Measurements from ENCODE around the gene MLC1.

GRCh38 chr22:50101870-50102565, 16.8 kb upstream of the MLC1 start:
- no peak for TF ChIP-seq CBFB (IDR thresholded peaks at IDR 0.05; ENCODE audit: low read depth)
- TF ChIP-seq, protein P1, sequence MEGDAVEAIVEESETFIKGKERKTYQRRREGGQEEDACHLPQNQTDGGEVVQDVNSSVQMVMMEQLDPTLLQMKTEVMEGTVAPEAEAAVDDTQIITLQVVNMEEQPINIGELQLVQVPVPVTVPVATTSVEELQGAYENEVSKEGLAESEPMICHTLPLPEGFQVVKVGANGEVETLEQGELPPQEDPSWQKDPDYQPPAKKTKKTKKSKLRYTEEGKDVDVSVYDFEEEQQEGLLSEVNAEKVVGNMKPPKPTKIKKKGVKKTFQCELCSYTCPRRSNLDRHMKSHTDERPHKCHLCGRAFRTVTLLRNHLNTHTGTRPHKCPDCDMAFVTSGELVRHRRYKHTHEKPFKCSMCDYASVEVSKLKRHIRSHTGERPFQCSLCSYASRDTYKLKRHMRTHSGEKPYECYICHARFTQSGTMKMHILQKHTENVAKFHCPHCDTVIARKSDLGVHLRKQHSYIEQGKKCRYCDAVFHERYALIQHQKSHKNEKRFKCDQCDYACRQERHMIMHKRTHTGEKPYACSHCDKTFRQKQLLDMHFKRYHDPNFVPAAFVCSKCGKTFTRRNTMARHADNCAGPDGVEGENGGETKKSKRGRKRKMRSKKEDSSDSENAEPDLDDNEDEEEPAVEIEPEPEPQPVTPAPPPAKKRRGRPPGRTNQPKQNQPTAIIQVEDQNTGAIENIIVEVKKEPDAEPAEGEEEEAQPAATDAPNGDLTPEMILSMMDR (IDR thresholded peaks at IDR 0.05 in 2 of 3, conservative IDR thresholded peaks at IDR 0.05 in 1 of 3; ENCODE audit: control insufficient read depth in 2 of 3, extremely low read depth in 1 of 3, insufficient read depth in 1 of 3, low read depth in 3 of 3, low read length in 3 of 3), result no peak
- no peak for TF ChIP-seq EP300 (IDR thresholded peaks at IDR 0.05; ENCODE audit: borderline replicate concordance in 1 of 2, control insufficient read depth in 1 of 2, low read depth in 2 of 2, low read length in 2 of 2)
- no peak for TF ChIP-seq BCL11A (IDR thresholded peaks at IDR 0.05; ENCODE audit: low read depth, low read length)
- TF ChIP-seq MTA2 (IDR thresholded peaks at IDR 0.05; ENCODE audit: low read depth), result no peak
- TF ChIP-seq NFIC (IDR thresholded peaks at IDR 0.05; ENCODE audit: low read depth, low read length), result no peak
- TF ChIP-seq SP1 (IDR thresholded peaks at IDR 0.05; ENCODE audit: low read depth, low read length), result no peak
- TF ChIP-seq NRF1 (conservative IDR thresholded peaks at IDR 0.05; ENCODE audit: low read depth, low read length), result no peak
- no peak for TF ChIP-seq ATF7 (IDR thresholded peaks at IDR 0.05; ENCODE audit: low read depth)
- TF ChIP-seq POU2F2 (IDR thresholded peaks at IDR 0.05; ENCODE audit: borderline replicate concordance, low read depth, low read length), result no peak
- no peak for TF ChIP-seq ZNF24 (IDR thresholded peaks at IDR 0.05)
- TF ChIP-seq, protein P2, sequence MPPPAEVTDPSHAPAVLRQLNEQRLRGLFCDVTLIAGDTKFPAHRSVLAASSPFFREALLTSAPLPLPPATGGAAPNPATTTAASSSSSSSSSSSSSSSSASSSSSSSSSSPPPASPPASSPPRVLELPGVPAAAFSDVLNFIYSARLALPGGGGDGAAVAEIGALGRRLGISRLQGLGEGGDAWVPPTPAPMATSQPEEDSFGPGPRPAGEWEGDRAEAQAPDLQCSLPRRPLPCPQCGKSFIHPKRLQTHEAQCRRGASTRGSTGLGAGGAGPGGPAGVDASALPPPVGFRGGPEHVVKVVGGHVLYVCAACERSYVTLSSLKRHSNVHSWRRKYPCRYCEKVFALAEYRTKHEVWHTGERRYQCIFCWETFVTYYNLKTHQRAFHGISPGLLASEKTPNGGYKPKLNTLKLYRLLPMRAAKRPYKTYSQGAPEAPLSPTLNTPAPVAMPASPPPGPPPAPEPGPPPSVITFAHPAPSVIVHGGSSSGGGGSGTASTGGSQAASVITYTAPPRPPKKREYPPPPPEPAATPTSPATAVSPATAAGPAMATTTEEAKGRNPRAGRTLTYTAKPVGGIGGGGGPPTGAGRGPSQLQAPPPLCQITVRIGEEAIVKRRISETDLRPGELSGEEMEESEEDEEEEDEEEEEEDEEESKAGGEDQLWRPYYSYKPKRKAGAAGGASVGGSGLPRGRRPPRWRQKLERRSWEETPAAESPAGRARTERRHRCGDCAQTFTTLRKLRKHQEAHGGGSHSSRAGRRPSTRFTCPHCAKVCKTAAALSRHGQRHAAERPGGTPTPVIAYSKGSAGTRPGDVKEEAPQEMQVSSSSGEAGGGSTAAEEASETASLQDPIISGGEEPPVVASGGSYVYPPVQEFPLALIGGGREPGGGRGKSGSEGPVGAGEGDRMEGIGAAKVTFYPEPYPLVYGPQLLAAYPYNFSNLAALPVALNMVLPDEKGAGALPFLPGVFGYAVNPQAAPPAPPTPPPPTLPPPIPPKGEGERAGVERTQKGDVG (CRISPR knock-in tag; IDR thresholded peaks at IDR 0.05), result no peak
- TF ChIP-seq, protein P3, sequence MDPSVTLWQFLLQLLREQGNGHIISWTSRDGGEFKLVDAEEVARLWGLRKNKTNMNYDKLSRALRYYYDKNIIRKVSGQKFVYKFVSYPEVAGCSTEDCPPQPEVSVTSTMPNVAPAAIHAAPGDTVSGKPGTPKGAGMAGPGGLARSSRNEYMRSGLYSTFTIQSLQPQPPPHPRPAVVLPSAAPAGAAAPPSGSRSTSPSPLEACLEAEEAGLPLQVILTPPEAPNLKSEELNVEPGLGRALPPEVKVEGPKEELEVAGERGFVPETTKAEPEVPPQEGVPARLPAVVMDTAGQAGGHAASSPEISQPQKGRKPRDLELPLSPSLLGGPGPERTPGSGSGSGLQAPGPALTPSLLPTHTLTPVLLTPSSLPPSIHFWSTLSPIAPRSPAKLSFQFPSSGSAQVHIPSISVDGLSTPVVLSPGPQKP (IDR thresholded peaks at IDR 0.05; ENCODE audit: low read depth, low read length), result no peak

All from GM12878 (cell line).